ENCODE data around the gene ZNF311. TPM values are rescaled to one million over a fixed set of nuclear protein-coding genes. Genes with fewer than 3 reads are reported as not detected.

ZNF311 gene
- total and polyA plus RNA-seq, 9 of the 15 experiments (the other 6 are each of a cell fraction or from before 2014, with no cell fraction given) = 5.1 to 10.0 (median 7.5) TPM

- TF ChIP-seq MAFG (tag; conservative IDR thresholded peaks at IDR 0.05) (no peak), E2F1 (CRISPR knock-in tag; IDR thresholded peaks at IDR 0.05) (no peak), ATF4 (CRISPR knock-in tag; IDR thresholded peaks at IDR 0.05) (0 out of 2 replicates have a peak, but pooled peaks have one; percentile 7), PPARD (CRISPR knock-in tag; IDR thresholded peaks at IDR 0.05) (no peak), ARID1B (IDR thresholded peaks at IDR 0.05) (peak; percentile 94), CBX5 (IDR thresholded peaks at IDR 0.05; ENCODE audit: borderline replicate concordance, low read depth) (no peak), TRIM24 (IDR thresholded peaks at IDR 0.05) (peak in 1 of 2 experiments; percentile 74; a peak in 2 of 4 replicates), TEAD1 (CRISPR knock-in tag; IDR thresholded peaks at IDR 0.05) (peak; percentile 88 to 92), POLR2B (IDR thresholded peaks at IDR 0.05; ENCODE audit: low read depth, partially characterized antibody) (peak; percentile 70), KDM5B (IDR thresholded peaks at IDR 0.05; ENCODE audit: insufficient replicate concordance, low read depth, low read length) (peak; percentile 30), ZFPM2 (CRISPR knock-in tag; IDR thresholded peaks at IDR 0.05) (no peak), FOXK1 (CRISPR knock-in tag; IDR thresholded peaks at IDR 0.05; ENCODE audit: borderline replicate concordance) (peak; percentile 66; the same call in 1 of the 2 replicates), NFIC (IDR thresholded peaks at IDR 0.05) (peak; percentile 61), TCFL5 (CRISPR knock-in tag; conservative IDR thresholded peaks at IDR 0.05) (no peak), NR1H2 (CRISPR knock-in tag; IDR thresholded peaks at IDR 0.05) (no peak), COPS2 (conservative IDR thresholded peaks at IDR 0.05) (no peak), ZSCAN29 (IDR thresholded peaks at IDR 0.05) (no peak), NELFE (IDR thresholded peaks at IDR 0.05; ENCODE audit: insufficient read depth, insufficient read length) (no peak), POLR3G (IDR thresholded peaks at IDR 0.05; ENCODE audit: extremely low read depth, insufficient read length, insufficient replicate concordance) (no peak), SAFB2 (IDR thresholded peaks at IDR 0.05; ENCODE audit: borderline replicate concordance, low read depth, low read length, severe bottlenecking) (no peak), ZNF766 (CRISPR knock-in tag; conservative IDR thresholded peaks at IDR 0.05) (no peak), ZKSCAN1 (IDR thresholded peaks at IDR 0.05; ENCODE audit: low read depth, low read length) (0 out of 2 replicates have a peak, but pooled peaks have one; percentile 62), PBX2 (CRISPR knock-in tag; IDR thresholded peaks at IDR 0.05; ENCODE audit: low read depth) (no peak), PBX2 (tag; conservative IDR thresholded peaks at IDR 0.05; ENCODE audit: low read depth) (peak; percentile 97), ZNF707 (CRISPR knock-in tag; conservative IDR thresholded peaks at IDR 0.05) (no peak), NFE2 (IDR thresholded peaks at IDR 0.05; ENCODE audit: low read depth) (peak; percentile 21; the same call in 1 of the 2 replicates), PHF21A (IDR thresholded peaks at IDR 0.05; ENCODE audit: borderline replicate concordance, low read depth) (no peak)
These were observed 24.2 kb downstream of the ZNF311 start (continued) for GRCh38 chr6:28980852-28981430.
